Panc1 (cell line): ENCODE data around the gene APCDD1L. TPM values are rescaled to one million over a fixed set of nuclear protein-coding genes. Genes with fewer than 3 reads are reported as not detected.
"Not testable (repeated sequence)": the region's sequence is repeated elsewhere in the genome, so short reads cannot be mapped to it uniquely, and the experiment has no call there.

ENCODE experiments used
- ATAC-seq: fragments of 200-7000 bp; cut with Tn5 transposase; 2 replicates; pipeline ENCODE4 v1.9.1; 2020; ENCODE audit warnings: mild to moderate bottlenecking, moderate library complexity
- BruUV-seq: library from RNA; stranded (reverse); fragments of 400-500 nt; replicated peaks from 2 replicates; lab custom pipeline; 2021; lab: Mats Ljungman, UMichigan
- CTCF ChIA-PET: fragments of 300-600 bp; sonication (Branson Sonifier 250); formaldehyde crosslinking; loops from one replicate; lab custom pipeline; 2022; ENCODE audit warnings: antibody characterized with exemption; lab: Charles Lee
- POLR2A ChIA-PET: fragments of 300-600 bp; sonication (Branson Sonifier 250); formaldehyde crosslinking; loops from one replicate; lab custom pipeline; 2022; ENCODE audit warnings: antibody characterized with exemption; lab: Charles Lee
- DNase-seq: peaks from one replicate; pipeline ENCODE4 v3.0.0-alpha.2; 2010; ENCODE audit warnings: low read depth, low spot score
- H3K27ac ChIP-seq: 2 replicates; pipeline ENCODE4 v1.5.1; 2011; ENCODE audit warnings: mild to moderate bottlenecking, low read length, inconsistent platforms
- H3K27me3 ChIP-seq: fragments of 200-500 bp; sonication (Bioruptor generic); 2 replicates; pipeline ENCODE4 v1.6.0; 2014; ENCODE audit warnings: low read length, inconsistent platforms; ENCODE audit not compliant: control insufficient read depth, insufficient read depth
- H3K36me3 ChIP-seq: fragments of 200-500 bp; sonication (Bioruptor generic); 2 replicates; pipeline ENCODE4 v1.5.1; 2014; ENCODE audit warnings: inconsistent platforms, mild to moderate bottlenecking, low read length, moderate library complexity; ENCODE audit not compliant: control insufficient read depth, insufficient read depth
- H3K4me1 ChIP-seq: 2 replicates; pipeline ENCODE4 v1.5.1; 2011; ENCODE audit warnings: inconsistent platforms, mild to moderate bottlenecking, low read length, moderate library complexity; ENCODE audit not compliant: control insufficient read depth, insufficient read depth
- H3K4me3 ChIP-seq, 2 experiments: 2 replicates each; pipeline ENCODE4 v1.5.1; 2011 to 2012; ENCODE audit warnings: low read depth in 2 of 2, low read length in 2 of 2, mild to moderate bottlenecking in 2 of 2, inconsistent platforms in 1 of 2, moderate library complexity in 1 of 2
- H3K9me3 ChIP-seq: fragments of 200-500 bp; sonication (Bioruptor generic); 2 replicates; pipeline ENCODE4 v1.5.1; 2014; ENCODE audit warnings: low read depth, mild to moderate bottlenecking, inconsistent platforms, low read length, moderate library complexity; ENCODE audit not compliant: control insufficient read depth, insufficient read depth
- CTCF ChIP-seq: fragments of 450-650 bp; IDR thresholded peaks from 2 replicates; pipeline ENCODE4 v1.5.1; 2017; ENCODE audit warnings: mild to moderate bottlenecking
- POLR2AphosphoS5 ChIP-seq: IDR thresholded peaks from 2 replicates; pipeline ENCODE4 v1.6.1; 2012; ENCODE audit warnings: mild to moderate bottlenecking, low read depth, low read length, moderate library complexity
- REST ChIP-seq, 2 experiments: IDR thresholded peaks; 2 replicates each; pipeline ENCODE4 v1.6.1; 2011 to 2012; ENCODE audit warnings: low read depth in 2 of 2, control low read depth in 1 of 2, low read length in 1 of 2, mild to moderate bottlenecking in 1 of 2, moderate library complexity in 1 of 2; ENCODE audit not compliant: insufficient read depth in 1 of 2
- SIN3A ChIP-seq: IDR thresholded peaks from 2 replicates; pipeline ENCODE4 v1.6.1; 2012; ENCODE audit warnings: low read depth, mild to moderate bottlenecking, low read length, moderate library complexity, borderline replicate concordance; ENCODE audit not compliant: insufficient read depth
- TCF7L2 ChIP-seq: IDR thresholded peaks from 2 replicates; pipeline ENCODE4 v1.6.1; 2011; ENCODE audit warnings: mild to moderate bottlenecking, low read depth, low read length, inconsistent platforms
- in situ Hi-C: cut with HindIII; loops from 2 replicates; pipeline ENCODE4 v1.10.0; 2016; ENCODE audit warnings: low sequenced_read_pairs, low pct_unique_long_range_greater_than_20kb
- intact Hi-C: fragments of 100-400 bp; cut with micrococcal nuclease; formaldehyde crosslinking; loops from one replicate; pipeline ENCODE4 v1.10.0; 2022; ENCODE audit not compliant: unreplicated experiment
- total RNA-seq: library from RNA; stranded (reverse); gene quantifications from one replicate; pipeline ENCODE4 v1.2.1, GENCODE V29; 2021; ENCODE audit not compliant: unreplicated experiment

Gene APCDD1L
- total RNA-seq, 1 experiment from 2014 or later: 0.62 TPM

DNA sequence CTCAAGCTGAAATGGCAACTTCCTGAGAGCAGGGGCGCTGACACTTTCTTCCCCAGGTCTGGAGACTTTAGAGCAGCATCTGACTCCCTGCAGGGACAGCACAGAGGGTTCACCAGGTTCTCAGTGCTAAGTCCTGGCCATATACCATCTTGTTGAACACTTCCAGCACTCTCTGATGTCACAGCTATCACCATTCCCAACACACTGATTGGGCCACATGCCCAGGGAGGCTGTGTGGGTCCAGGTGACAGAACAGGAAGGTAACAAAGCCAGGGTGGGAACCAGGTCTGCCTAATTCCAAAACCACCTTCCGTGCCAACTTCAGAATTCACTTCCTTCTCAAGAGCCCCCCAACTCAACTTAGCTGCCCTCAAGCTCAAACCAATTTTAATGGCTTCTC, 4.3 kb downstream of the APCDD1L start:
- BruUV-seq: no TSS peak
- no peak overlapping the region for H3K4me3 ChIP-seq
- no peaks in the 10 kb centered on the region for H3K4me1 ChIP-seq
- no peaks in the 10 kb centered on the region; the same call in 1 of the 2 replicates for H3K27me3 ChIP-seq
- no peaks in the 10 kb centered on the region for H3K36me3 ChIP-seq
- TF ChIP-seq POLR2AphosphoS5 (no peak), TCF7L2 (no peak), REST (IDR thresholded peaks at IDR 0.05; ENCODE audit: insufficient read depth in 1 of 2, low read depth in 2 of 2, low read length in 1 of 2) (no peak), CTCF (no peak), SIN3A (no peak)
- no peak overlapping the region for H3K27ac ChIP-seq
- no peak for ATAC-seq
- ChIA-PET CTCF (no interaction called here), POLR2A (no interaction called here)
- no peak for DNase-seq
- H3K9me3 ChIP-seq: no peaks in the 10 kb centered on the region
- intact Hi-C loops: no loop called here
- in situ Hi-C loops: no loop called here

DNA sequence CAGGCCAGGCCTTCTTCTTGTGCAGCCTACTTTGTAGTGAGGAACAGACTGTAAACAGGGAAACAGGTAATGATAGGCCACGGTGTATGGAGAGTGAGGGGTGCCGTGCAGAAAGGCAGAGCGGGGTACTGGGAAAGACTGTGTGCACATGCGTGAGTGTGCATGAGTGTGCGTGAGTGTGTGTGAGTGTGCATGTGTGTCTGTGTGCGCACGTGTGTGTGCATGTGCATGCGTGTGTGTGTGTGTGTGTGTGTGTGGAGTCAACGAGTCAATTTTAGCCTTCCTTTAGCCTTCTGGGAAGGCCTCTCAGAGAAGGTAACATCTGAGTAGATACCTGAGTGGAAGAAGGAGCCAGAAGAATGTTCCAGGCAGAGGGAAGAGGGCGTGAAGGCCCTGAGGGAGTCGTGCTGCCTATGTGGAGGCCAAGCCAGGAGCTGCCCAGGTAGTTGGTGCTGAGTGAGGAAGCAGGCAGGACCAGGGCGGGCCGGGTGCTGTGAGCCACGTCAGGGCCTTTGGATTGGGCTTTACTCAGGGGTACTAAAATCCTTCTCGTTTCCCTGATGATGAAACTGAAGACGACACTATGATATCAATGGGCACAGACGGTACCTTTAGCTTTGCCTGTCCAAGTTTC, 6.3 kb downstream of the APCDD1L start:
- no peaks in the 10 kb centered on the region; the same call in 1 of the 2 replicates for H3K27me3 ChIP-seq
- in situ Hi-C loops: no loop called here
- H3K4me3 ChIP-seq: no peak overlapping the region
- H3K9me3 ChIP-seq: no peaks in the 10 kb centered on the region
- ATAC-seq (no peak), DNase-seq (no peak)
- ChIA-PET POLR2A (no interaction called here), CTCF (no interaction called here)
- no TSS peak for BruUV-seq
- no peak for TF ChIP-seq TCF7L2
- H3K36me3 ChIP-seq: no peaks in the 10 kb centered on the region
- H3K4me1 ChIP-seq: no peaks in the 10 kb centered on the region
- intact Hi-C loops: no loop called here
- no peak overlapping the region for H3K27ac ChIP-seq

- CTCF ChIA-PET, H3K36me3 ChIP-seq, H3K27me3 ChIP-seq, H3K4me3 ChIP-seq, POLR2A ChIA-PET, H3K4me1 ChIP-seq, ATAC-seq, intact Hi-C loops, in situ Hi-C loops, H3K9me3 ChIP-seq, BruUV-seq, H3K27ac ChIP-seq, DNase-seq: not testable (repeated sequence)
These were observed 8.2 kb downstream of the APCDD1L start for GRCh38 chr20:58506999-58507398.
